Measurements from ENCODE around the gene GABBR1.

The GABBR1 gene

GRCh38 chr6:29632789-29633533 is at the start of gene GABBR1 (continued):
- no peak for TF ChIP-seq ZNF280D (tag by site-specific recombination; IDR thresholded peaks at IDR 0.05)
- peak; percentile 98 for TF ChIP-seq ZNF398 (tag by site-specific recombination; IDR thresholded peaks at IDR 0.05)
- TF ChIP-seq ZNF555 (tag by site-specific recombination; conservative IDR thresholded peaks at IDR 0.05): no peak
- TF ChIP-seq SALL2 (tag by site-specific recombination; IDR thresholded peaks at IDR 0.05; ENCODE audit: borderline replicate concordance): no peak
- TF ChIP-seq ZNF274 (IDR thresholded peaks at IDR 0.05; ENCODE audit: low read length): no peak
- no peak for TF ChIP-seq ZNF274 (tag by site-specific recombination; IDR thresholded peaks at IDR 0.05; ENCODE audit: borderline replicate concordance)
- no peak for TF ChIP-seq HIC1 (tag by site-specific recombination; IDR thresholded peaks at IDR 0.05)
- TF ChIP-seq ZSCAN16 (tag by site-specific recombination; IDR thresholded peaks at IDR 0.05): no peak
- no peak for TF ChIP-seq ZNF792 (tag by site-specific recombination; IDR thresholded peaks at IDR 0.05)
- peak; percentile 69 for TF ChIP-seq ZBTB26 (tag by site-specific recombination; optimal IDR thresholded peaks at IDR 0.05)
- no peak for TF ChIP-seq ZNF701 (tag by site-specific recombination; IDR thresholded peaks at IDR 0.05)
- no peak for TF ChIP-seq ZNF791 (tag by site-specific recombination; IDR thresholded peaks at IDR 0.05)
- peak; percentile 85 for TF ChIP-seq ZEB2 (tag by site-specific recombination; IDR thresholded peaks at IDR 0.05)
- no peak for TF ChIP-seq ZNF585B (tag by site-specific recombination; IDR thresholded peaks at IDR 0.05)
- no peak for TF ChIP-seq ZNF549 (tag by site-specific recombination; IDR thresholded peaks at IDR 0.05)
- TF ChIP-seq ZBTB8A (tag by site-specific recombination; IDR thresholded peaks at IDR 0.05): peak; percentile 89
- no peak for TF ChIP-seq ZNF830 (tag by site-specific recombination; IDR thresholded peaks at IDR 0.05; ENCODE audit: low read depth)
- no peak for TF ChIP-seq ZNF513 (tag by site-specific recombination; IDR thresholded peaks at IDR 0.05)
- TF ChIP-seq ZBTB7A (tag by site-specific recombination; IDR thresholded peaks at IDR 0.05; ENCODE audit: low read depth): no peak
- TF ChIP-seq ZNF416 (tag by site-specific recombination; IDR thresholded peaks at IDR 0.05): no peak

Measured in HEK293 (cell line).